HG03103 (cell line): ENCODE results near the gene CD200R1L.

Source experiments
- ATAC-seq: cut with Tn5 transposase; IDR thresholded peaks from one replicate; pipeline ENCODE4 v1.9.1; 2021; ENCODE audit warnings: low read depth; ENCODE audit not compliant: unreplicated experiment

The CD200R1L gene

GRCh38 chr3:112770032-112770626 lies 76.5 kb downstream of the CD200R1L start:
- ATAC-seq: no peak

GRCh38 chr3:112769286-112769978 lies 77.2 kb downstream of the CD200R1L start:
- no peak for ATAC-seq

GRCh38 chr3:112767777-112768176 lies 78.9 kb downstream of the CD200R1L start:
- no peak for ATAC-seq

- ATAC-seq: no peak
Observed at GRCh38 chr3:112767177-112767576, 79.5 kb downstream of the CD200R1L start.
